Mammary epithelial cell (primary cell): ENCODE results near the gene CEP41.

Experiments used
- EZH2 ChIP-seq: IDR thresholded peaks from 2 replicates; pipeline ENCODE4 v1.6.1; 2012; ENCODE audit warnings: low read length, inconsistent platforms, borderline replicate concordance
- TF ChIP-seq, protein P1 (sequence below), 2 donors: IDR thresholded peaks in 1 of 2; conservative IDR thresholded peaks in 1 of 2; 2 replicates each; pipeline ENCODE4 v1.5.1; 2011 to 2012; ENCODE audit warnings: inconsistent platforms in 2 of 2, low read length in 2 of 2, mild to moderate bottlenecking in 2 of 2, control low read depth in 1 of 2, low read depth in 1 of 2; ENCODE audit not compliant: insufficient read depth in 1 of 2; ENCODE audit errors: extremely low read depth in 1 of 2

DNA sequence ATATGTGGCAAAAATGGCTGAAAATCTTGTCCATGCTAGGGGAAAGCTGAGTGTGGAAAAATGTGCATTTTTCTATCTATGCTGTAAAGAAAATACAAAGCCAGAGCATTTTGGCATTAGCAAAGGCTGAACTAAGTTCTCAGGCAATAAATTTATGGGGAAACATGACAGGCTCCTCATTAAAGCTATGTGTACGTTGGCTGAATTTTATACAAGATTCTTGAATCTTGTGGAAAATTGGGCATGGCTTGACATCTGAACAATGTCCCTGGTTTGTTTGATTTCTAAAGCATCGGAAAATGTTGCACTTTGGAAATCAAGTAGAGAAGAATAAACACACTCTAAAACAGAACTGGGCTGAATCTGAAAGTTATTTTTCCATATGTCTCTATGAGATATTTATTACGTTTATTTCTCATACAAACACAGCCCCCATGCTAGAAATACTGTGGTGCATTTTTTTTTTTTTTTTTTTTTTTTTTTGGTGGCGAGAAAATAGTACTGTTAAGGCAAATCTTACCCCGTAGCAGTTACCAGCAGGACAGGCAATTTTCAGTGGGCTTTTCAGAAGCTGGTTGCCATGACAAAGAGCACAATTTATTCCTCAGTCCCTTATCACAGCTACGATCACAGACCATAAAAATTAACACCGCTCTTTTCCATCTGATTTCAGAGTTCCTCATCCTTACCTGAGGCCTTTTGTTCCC lies 43.6 kb downstream of the CEP41 start:
- TF ChIP-seq, protein P1, sequence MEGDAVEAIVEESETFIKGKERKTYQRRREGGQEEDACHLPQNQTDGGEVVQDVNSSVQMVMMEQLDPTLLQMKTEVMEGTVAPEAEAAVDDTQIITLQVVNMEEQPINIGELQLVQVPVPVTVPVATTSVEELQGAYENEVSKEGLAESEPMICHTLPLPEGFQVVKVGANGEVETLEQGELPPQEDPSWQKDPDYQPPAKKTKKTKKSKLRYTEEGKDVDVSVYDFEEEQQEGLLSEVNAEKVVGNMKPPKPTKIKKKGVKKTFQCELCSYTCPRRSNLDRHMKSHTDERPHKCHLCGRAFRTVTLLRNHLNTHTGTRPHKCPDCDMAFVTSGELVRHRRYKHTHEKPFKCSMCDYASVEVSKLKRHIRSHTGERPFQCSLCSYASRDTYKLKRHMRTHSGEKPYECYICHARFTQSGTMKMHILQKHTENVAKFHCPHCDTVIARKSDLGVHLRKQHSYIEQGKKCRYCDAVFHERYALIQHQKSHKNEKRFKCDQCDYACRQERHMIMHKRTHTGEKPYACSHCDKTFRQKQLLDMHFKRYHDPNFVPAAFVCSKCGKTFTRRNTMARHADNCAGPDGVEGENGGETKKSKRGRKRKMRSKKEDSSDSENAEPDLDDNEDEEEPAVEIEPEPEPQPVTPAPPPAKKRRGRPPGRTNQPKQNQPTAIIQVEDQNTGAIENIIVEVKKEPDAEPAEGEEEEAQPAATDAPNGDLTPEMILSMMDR (conservative IDR thresholded peaks at IDR 0.05 in 1 of 2, IDR thresholded peaks at IDR 0.05 in 1 of 2; ENCODE audit: extremely low read depth in 1 of 2, insufficient read depth in 1 of 2, low read depth in 1 of 2, low read length in 2 of 2): no peak
- no peak for TF ChIP-seq EZH2
